Measurements from ENCODE around the gene PSD. TPM values are rescaled to one million over a fixed set of nuclear protein-coding genes. Genes with fewer than 3 reads are reported as not detected.

Gene PSD
- total and polyA plus RNA-seq, 9 of the 15 experiments (the other 6 are each of a cell fraction or from before 2014, with no cell fraction given), result 0.11 to 1.7 (median 0.54) TPM; not detected in 2

GRCh38 chr10:102435133-102435497, 16.5 kb upstream of the PSD start:
- in situ Hi-C loops (cut with MboI), result loop anchor here (25.0 kb wide), 1 partner anchor 598 kb away; the partner anchor contains the start of gene KCNIP2
- CTCF ChIA-PET (ENCODE audit: low intra/inter-chr PET ratio), result no interaction called here
- POLR2A ChIA-PET, result interaction anchor here (0.8 to 3.3 kb wide), 6 partner anchors 9 to 71 kb away, joined by 4 to 34 read pairs (median 6); partner anchors contain the start of genes C10orf95 and FBXL15
- peak overlapping the region; percentile 66 to 82; a peak in 3 of 4 replicates for H3K9ac ChIP-seq (ENCODE audit: insufficient read depth in 1 of 2, low read depth in 2 of 2, low read length in 2 of 2)
- H3K4me2 ChIP-seq (ENCODE audit: insufficient read depth, low read length), result peak overlapping the region; percentile 90
- DNase-seq (ENCODE audit: extremely low read depth in 1 of 4, low spot score in 3 of 4), result no peak
- TF ChIP-seq ILF3 (IDR thresholded peaks at IDR 0.05; ENCODE audit: borderline replicate concordance), result no peak
- TF ChIP-seq ADNP (tag; IDR thresholded peaks at IDR 0.05), result 0 out of 2 replicates have a peak, but pooled peaks have one; percentile 33
- TF ChIP-seq RBM25 (IDR thresholded peaks at IDR 0.05; ENCODE audit: low read depth, low read length, severe bottlenecking), result peak; percentile 60
- no peak for TF ChIP-seq BRD9 (IDR thresholded peaks at IDR 0.05; ENCODE audit: low read depth, partially characterized antibody)
- 0 out of 2 replicates have a peak, but pooled peaks have one; percentile 52 for TF ChIP-seq HDGF (IDR thresholded peaks at IDR 0.05)
- peak; percentile 67 for TF ChIP-seq BCOR (IDR thresholded peaks at IDR 0.05)
- no peak for TF ChIP-seq ZNF239 (CRISPR knock-in tag; IDR thresholded peaks at IDR 0.05)
- TF ChIP-seq KDM1A (IDR thresholded peaks at IDR 0.05), result peak; percentile 49 to 59; a peak in 3 of 4 replicates
- TF ChIP-seq MCM2 (IDR thresholded peaks at IDR 0.05; ENCODE audit: low read depth), result no peak
- peak; percentile 8; the same call in 1 of the 2 replicates for TF ChIP-seq PHF8 (IDR thresholded peaks at IDR 0.05; ENCODE audit: borderline replicate concordance, low read length)
- no peak for TF ChIP-seq ARNT (IDR thresholded peaks at IDR 0.05)
- TF ChIP-seq PTTG1 (tag; IDR thresholded peaks at IDR 0.05; ENCODE audit: low read depth), result no peak
- intact Hi-C loops (cut with micrococcal nuclease), result no loop called here
- H3K79me2 ChIP-seq (ENCODE audit: control insufficient read depth, insufficient read depth, low read length), result peaks cover 52% of the 10 kb centered on the region
- H3K27ac ChIP-seq (ENCODE audit: extremely low read depth, low read depth, low read length), result peak overlapping the region; percentile 88
- H3K9me3 ChIP-seq (replicated peaks; ENCODE audit: control insufficient read depth, insufficient read depth, low read depth, low read length), result no peaks in the 10 kb centered on the region
- no peak for ATAC-seq
- WGBS (ENCODE audit: insufficient coverage, low coverage, missing lambda C conversion rate), result 6% methylated on average over 5 of the region's 5 CpGs
- H2AFZ ChIP-seq (ENCODE audit: low read depth, low read length), result peak overlapping the region; percentile 69
- H3K4me1 ChIP-seq (replicated peaks in 1 of 2; ENCODE audit: control insufficient read depth in 2 of 2, insufficient read depth in 2 of 2, low read length in 2 of 2), result peaks cover 27 to 45% of the 10 kb centered on the region in 2 experiments
- no peaks in the 10 kb centered on the region for H3K9me1 ChIP-seq (ENCODE audit: control insufficient read depth, insufficient read depth, low read length)
- no peaks in the 10 kb centered on the region for H3K27me3 ChIP-seq (ENCODE audit: control insufficient read depth in 2 of 2, insufficient read depth in 2 of 2, low read length in 2 of 2)
- FAIRE-seq, result no peak
- no TSS peak for BruUV-seq (replicated peaks)
- peaks cover 4% of the 10 kb centered on the region for H4K20me1 ChIP-seq (replicated peaks; ENCODE audit: control insufficient read depth, insufficient read depth, low read length)
- peaks cover 16% of the 10 kb centered on the region; the same call in 2 of the 3 replicates for H3K36me3 ChIP-seq (ENCODE audit: control insufficient read depth, insufficient read depth, low read length)
- H3K4me3 ChIP-seq, result peak overlapping the region; percentile 80
